Smooth muscle cell (in vitro differentiated cells): ENCODE results near the gene ATP8B2. TPM values are rescaled to one million over a fixed set of nuclear protein-coding genes. Genes with fewer than 3 reads are reported as not detected.

Source experiments
- DNase-seq: peaks from one replicate; lab custom pipeline; 2025; ENCODE audit not compliant: unreplicated experiment; lab: John Stamatoyannopoulos, UW
- H2AFZ ChIP-seq: fragments of 200-600 bp; sonication (generic); 2 replicates; pipeline ENCODE4 v1.6.0; 2016; ENCODE audit warnings: antibody characterized with exemption, low read depth, mild to moderate bottlenecking
- H3F3A ChIP-seq: fragments of 200-600 bp; sonication (generic); 2 replicates; pipeline ENCODE4 v1.6.0; 2017; ENCODE audit warnings: antibody characterized with exemption, low read depth
- H3K27ac ChIP-seq: fragments of 200-600 bp; sonication (generic); 2 replicates; pipeline ENCODE4 v1.5.1; 2016; ENCODE audit warnings: low read depth, mild to moderate bottlenecking
- H3K27me3 ChIP-seq: fragments of 200-600 bp; sonication (generic); 2 replicates; pipeline ENCODE4 v1.6.1; 2016; ENCODE audit warnings: low read depth, mild to moderate bottlenecking
- H3K36me3 ChIP-seq: fragments of 200-600 bp; sonication (generic); 2 replicates; pipeline ENCODE4 v1.5.1; 2016; ENCODE audit warnings: low read depth
- H3K4me1 ChIP-seq: fragments of 200-600 bp; sonication (generic); 2 replicates; pipeline ENCODE4 v1.5.1; 2016; ENCODE audit warnings: low read depth
- H3K4me2 ChIP-seq: fragments of 200-600 bp; sonication (generic); 2 replicates; pipeline ENCODE4 v1.6.0; 2016; ENCODE audit warnings: mild to moderate bottlenecking
- H3K4me3 ChIP-seq: fragments of 200-600 bp; sonication (generic); 2 replicates; pipeline ENCODE4 v1.5.1; 2016; ENCODE audit warnings: mild to moderate bottlenecking
- H3K79me2 ChIP-seq: fragments of 200-600 bp; sonication (generic); 2 replicates; pipeline ENCODE4 v1.6.0; 2016; ENCODE audit warnings: low read depth, mild to moderate bottlenecking
- H3K9ac ChIP-seq: fragments of 200-600 bp; sonication (generic); 2 replicates; pipeline ENCODE4 v1.6.0; 2016; ENCODE audit warnings: low read depth
- H3K9me3 ChIP-seq: fragments of 200-600 bp; sonication (generic); replicated peaks from 2 replicates; pipeline ENCODE4 v1.5.1; 2016; ENCODE audit warnings: low read depth
- H4K20me1 ChIP-seq: fragments of 200-600 bp; sonication (generic); 2 replicates; pipeline ENCODE4 v1.6.0; 2016; ENCODE audit warnings: low read depth
- whole genome bisulfite sequencing: methylation state at CpG from one replicate; pipeline ENCODE4 v1.1.7; 2016; ENCODE audit warnings: low lambda C conversion rate; 5-methylcytosine and 5-hydroxymethylcytosine counted together
- polyA plus RNA-seq: library from polyadenylated mRNA; unstranded; fragments of >200 nt; fragmentation: Nextera tagmentation; extraction: Ambion mirVana; gene quantifications from 2 replicates; pipeline ENCODE4 v1.2.1, GENCODE V29; 2016
- total RNA-seq: library from RNA; depleted of rRNA; stranded (reverse); fragments of >200 nt; gene quantifications from 2 replicates; pipeline ENCODE4 v1.2.3, GENCODE V29; 2014
- TF ChIP-seq, protein P1 (sequence below): fragments of 200-600 bp; sonication (generic); IDR thresholded peaks from 2 replicates; pipeline ENCODE4 v1.5.1; 2017; ENCODE audit warnings: borderline replicate concordance, mild to moderate bottlenecking, antibody characterized with exemption; ENCODE audit not compliant: insufficient read depth, poor library complexity, severe bottlenecking

ATP8B2 gene
- total and polyA plus RNA-seq, 2 experiments from 2014 or later, result 20.7 to 57.6 TPM

DNA sequence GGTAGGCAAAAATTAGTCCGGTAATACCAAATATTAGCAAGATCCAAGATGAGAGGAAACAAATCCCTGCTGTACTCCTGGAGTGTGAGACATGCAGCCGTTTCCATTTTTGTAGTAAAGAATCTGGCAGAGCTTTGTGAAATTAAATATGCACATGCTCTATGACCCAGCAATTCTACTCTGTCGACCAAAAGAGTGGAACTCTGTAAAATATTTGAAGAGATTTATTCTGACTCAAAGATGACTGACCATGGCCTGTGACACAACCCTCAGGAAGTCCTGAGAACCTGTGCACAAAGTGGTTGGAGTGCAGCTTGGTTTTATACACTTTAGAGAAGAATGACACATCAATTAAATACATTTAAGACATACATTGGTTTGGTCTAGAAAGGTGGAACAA lies 36.7 kb upstream of the ATP8B2 start:
- no peaks in the 10 kb centered on the region for H3F3A ChIP-seq
- no peak overlapping the region for H3K9ac ChIP-seq
- no peak overlapping the region for H3K4me3 ChIP-seq
- H3K9me3 ChIP-seq, result no peaks in the 10 kb centered on the region
- DNase-seq, result no peak
- 94% methylated on average over 3 of the region's 3 CpGs for WGBS
- H2AFZ ChIP-seq, result no peak overlapping the region
- no peaks in the 10 kb centered on the region for H3K36me3 ChIP-seq
- no peak overlapping the region for H3K4me2 ChIP-seq
- no peaks in the 10 kb centered on the region for H3K79me2 ChIP-seq
- TF ChIP-seq, protein P1, sequence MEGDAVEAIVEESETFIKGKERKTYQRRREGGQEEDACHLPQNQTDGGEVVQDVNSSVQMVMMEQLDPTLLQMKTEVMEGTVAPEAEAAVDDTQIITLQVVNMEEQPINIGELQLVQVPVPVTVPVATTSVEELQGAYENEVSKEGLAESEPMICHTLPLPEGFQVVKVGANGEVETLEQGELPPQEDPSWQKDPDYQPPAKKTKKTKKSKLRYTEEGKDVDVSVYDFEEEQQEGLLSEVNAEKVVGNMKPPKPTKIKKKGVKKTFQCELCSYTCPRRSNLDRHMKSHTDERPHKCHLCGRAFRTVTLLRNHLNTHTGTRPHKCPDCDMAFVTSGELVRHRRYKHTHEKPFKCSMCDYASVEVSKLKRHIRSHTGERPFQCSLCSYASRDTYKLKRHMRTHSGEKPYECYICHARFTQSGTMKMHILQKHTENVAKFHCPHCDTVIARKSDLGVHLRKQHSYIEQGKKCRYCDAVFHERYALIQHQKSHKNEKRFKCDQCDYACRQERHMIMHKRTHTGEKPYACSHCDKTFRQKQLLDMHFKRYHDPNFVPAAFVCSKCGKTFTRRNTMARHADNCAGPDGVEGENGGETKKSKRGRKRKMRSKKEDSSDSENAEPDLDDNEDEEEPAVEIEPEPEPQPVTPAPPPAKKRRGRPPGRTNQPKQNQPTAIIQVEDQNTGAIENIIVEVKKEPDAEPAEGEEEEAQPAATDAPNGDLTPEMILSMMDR, result no peak
- no peaks in the 10 kb centered on the region for H3K27me3 ChIP-seq
- H3K4me1 ChIP-seq, result no peaks in the 10 kb centered on the region
- no peaks in the 10 kb centered on the region for H4K20me1 ChIP-seq
- no peak overlapping the region for H3K27ac ChIP-seq

DNA sequence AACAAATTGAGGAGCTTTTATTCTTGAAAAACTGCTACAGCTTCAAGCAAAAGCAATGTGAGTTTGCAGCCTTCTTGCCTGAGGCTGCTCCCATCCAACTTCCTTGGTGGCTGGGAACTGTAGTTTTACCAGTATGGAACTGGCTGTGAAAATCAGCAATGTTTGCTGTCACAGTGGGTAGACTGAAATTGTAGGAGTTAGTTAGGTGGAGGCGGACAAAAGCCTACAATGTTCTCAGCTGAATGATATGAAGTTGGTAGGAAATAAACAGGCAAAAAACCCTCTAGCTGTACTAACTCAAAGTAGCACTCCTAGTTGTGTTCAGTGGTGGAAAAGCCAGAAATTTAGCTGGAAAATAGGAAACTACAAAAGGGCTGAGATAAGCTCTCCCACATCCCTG lies 34.4 kb upstream of the ATP8B2 start:
- Histone ChIP-seq H3K79me2 (no peaks in the 10 kb centered on the region), H3K4me2 (no peak overlapping the region), H4K20me1 (no peaks in the 10 kb centered on the region), H3K27me3 (no peaks in the 10 kb centered on the region), H3K36me3 (no peaks in the 10 kb centered on the region), H3K9ac (no peak overlapping the region), H3K9me3 (peaks cover 6% of the 10 kb centered on the region), H3K4me3 (no peak overlapping the region), H3K4me1 (no peaks in the 10 kb centered on the region), H3K27ac (no peak overlapping the region), H3F3A (no peaks in the 10 kb centered on the region), H2AFZ (no peak overlapping the region)
- 87% methylated on average over 1 of the region's 1 CpG for WGBS
- TF ChIP-seq, protein P1, result no peak
- DNase-seq, result no peak

DNA sequence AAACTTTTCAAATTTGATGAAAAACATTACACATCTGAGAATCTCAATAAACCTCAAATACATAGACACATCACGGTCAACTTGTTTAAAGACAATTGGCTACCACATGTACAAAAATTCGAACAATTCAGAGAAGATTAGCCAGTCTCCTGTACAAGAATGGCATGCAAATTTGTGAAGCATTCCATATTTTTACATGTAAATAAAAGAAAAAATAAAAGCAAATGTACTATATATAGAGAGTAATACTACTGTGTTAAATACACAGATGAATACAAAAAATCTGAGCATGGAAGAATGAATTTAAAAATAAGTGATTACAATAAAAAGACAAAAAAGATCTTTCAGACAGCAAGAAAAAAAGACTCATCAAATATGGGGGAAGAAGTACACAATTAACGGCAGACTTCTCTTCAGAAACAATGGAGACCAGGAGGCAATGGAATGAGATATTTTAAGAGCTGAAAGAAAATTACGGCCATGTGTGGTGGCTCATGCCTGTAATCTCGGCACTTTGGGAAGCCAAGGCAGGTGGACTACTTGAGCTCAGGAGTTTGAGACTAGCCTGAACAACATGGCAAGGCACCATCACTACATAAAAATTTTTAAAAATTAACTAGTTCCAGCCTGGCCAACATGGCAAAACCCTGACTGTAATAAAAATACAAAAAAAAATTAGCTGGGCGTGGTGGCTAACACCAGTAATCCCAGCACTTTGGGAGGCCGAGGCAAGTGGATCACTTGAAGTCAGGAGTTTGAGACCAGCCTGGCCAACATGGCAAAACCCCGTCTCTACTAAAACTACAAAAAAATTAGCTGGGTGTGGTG lies 29.7 kb upstream of the ATP8B2 start:
- Histone ChIP-seq H2AFZ (no peak overlapping the region), H3F3A (no peaks in the 10 kb centered on the region), H3K27me3 (no peaks in the 10 kb centered on the region), H3K4me1 (no peaks in the 10 kb centered on the region), H3K79me2 (no peaks in the 10 kb centered on the region), H3K36me3 (no peaks in the 10 kb centered on the region), H3K9ac (no peak overlapping the region), H3K4me3 (no peak overlapping the region), H3K9me3 (peaks cover 10% of the 10 kb centered on the region), H3K4me2 (no peak overlapping the region), H3K27ac (no peak overlapping the region), H4K20me1 (no peaks in the 10 kb centered on the region)
- DNase-seq, result no peak
- TF ChIP-seq, protein P1, result no peak
- WGBS, result 82% methylated on average over 8 of the region's 8 CpGs

DNA sequence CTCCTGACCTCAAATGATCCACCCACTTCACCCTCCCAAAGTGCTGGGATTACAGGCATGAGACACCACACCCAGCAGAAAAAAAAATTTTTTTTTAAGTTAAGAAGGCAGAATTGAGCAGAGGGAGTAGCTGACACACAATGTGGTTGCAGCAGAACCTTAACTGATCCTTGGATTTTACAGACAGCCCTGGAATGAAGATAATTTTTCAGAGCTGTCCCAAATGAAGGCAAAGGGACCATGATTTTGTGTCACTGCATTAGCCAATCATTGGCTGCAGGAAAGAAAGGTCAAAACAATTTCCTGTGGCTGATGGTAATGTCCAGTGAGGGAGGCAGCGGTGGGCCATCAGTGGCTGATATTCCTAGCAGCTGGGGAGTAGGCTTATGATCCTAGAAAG lies 23.7 kb upstream of the ATP8B2 start:
- H3K9me3 ChIP-seq, result peaks cover 5% of the 10 kb centered on the region
- no peak overlapping the region for H3K4me3 ChIP-seq
- H3K36me3 ChIP-seq, result no peaks in the 10 kb centered on the region
- no peak overlapping the region for H2AFZ ChIP-seq
- no peaks in the 10 kb centered on the region for H4K20me1 ChIP-seq
- TF ChIP-seq, protein P1, result no peak
- H3K4me2 ChIP-seq, result no peak overlapping the region
- H3K9ac ChIP-seq, result no peak overlapping the region
- no peaks in the 10 kb centered on the region for H3K27me3 ChIP-seq
- no peaks in the 10 kb centered on the region for H3K4me1 ChIP-seq
- H3K27ac ChIP-seq, result no peak overlapping the region
- DNase-seq, result no peak
- 93% methylated on average over 1 of the region's 1 CpG for WGBS
- no peaks in the 10 kb centered on the region for H3F3A ChIP-seq
- H3K79me2 ChIP-seq, result no peaks in the 10 kb centered on the region
